Measurements from ENCODE around the gene CNPY1.
"Not testable (repeated sequence)": the region's sequence is repeated elsewhere in the genome, so short reads cannot be mapped to it uniquely, and the experiment has no call there.

CNPY1 gene

GRCh38 chr7:155578016-155578415 is 31.7 kb upstream of the CNPY1 start:
- DNase-seq, result no peak

DNA sequence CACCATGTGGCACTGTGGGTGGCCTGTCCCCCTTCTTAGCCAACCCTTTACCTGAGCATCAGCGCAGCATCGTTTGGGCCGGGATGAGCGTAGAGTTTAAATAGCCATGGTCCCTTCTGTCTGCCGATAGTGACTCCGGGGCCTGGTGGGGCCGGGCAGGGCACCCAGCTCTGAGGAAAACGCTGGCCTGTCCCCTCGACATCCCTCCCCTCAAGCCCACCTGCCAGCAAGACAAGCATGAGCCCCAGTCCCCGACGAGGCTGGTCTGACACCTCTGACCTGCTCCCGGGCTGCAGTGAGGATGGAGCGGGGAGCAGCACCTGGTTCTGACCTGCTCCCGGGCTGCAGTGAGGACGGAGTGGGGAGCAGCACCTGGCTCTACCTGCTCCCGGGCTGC is 31.1 kb upstream of the CNPY1 start:
- DNase-seq, result no peak

DNA sequence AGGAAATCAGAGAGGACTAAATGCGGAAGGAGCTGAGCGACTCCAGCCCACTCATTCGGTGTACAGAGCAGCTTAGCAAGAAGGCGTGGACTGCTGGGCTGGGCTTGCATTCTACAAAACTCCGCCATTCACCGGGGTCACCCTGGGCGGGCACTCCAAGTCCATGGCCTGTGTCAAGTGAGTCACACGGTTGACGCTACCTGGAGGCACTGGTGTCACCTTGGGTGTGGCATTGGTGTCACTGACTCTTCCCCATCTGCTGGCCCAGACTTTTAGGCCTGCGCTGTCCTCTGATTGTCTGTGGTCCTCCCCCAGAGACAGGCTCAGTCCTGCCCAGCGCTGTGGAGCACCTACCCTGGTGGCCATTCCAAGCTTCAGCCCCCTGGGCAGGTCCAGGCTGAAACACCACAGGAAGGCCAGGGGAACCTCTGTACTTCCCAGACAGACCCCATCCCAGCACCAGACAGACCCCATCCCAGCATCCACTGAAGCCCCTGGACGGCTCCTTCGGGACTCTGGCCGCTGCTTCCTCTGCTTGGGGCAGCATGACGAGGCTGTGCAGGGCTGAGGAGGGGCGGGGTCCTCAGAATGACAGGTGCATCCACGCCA is 30.6 kb upstream of the CNPY1 start:
- no peak for DNase-seq

- DNase-seq, result no peak
Measured at GRCh38 chr7:155576416-155576815, 30.1 kb upstream of the CNPY1 start.

DNA sequence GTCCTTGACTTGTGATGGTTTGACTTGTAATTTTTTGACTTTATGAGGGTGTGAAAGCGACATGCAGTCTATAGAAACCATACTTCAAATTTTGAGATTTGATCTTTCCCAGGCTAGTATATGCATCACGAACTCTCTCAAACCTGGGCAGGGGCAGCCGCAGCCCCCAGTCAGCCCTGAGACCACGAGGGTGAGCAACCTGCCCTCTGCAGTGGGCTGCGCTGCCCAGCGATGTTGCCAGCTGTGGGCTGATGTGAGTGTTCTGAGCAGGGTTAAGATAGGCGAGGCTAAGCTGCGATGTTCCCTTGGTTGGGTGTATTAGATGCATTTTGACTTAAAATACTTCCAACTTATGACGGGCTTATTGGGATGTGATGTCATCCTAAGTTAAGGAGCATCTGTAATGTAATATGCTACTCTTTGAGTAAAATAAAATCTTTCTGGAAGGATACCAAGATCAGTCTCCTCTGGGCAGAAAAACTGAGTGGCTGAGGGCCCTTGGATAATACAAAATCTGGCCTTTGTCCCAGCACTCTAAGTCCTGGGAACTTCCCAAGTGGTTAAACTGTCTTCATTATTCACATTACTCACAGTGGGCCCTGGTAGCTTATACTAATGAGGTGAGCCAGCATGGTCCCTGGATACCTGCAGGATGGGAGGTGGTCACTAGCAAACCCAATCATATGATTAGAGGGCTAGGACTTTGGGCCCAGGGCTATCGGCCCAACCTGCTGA is 28.4 kb upstream of the CNPY1 start:
- DNase-seq, result no peak

- DNase-seq, result no peak
Measured at GRCh38 chr7:155571581-155572345, 25.4 kb upstream of the CNPY1 start.

GRCh38 chr7:155570991-155571390 is 24.6 kb upstream of the CNPY1 start:
- DNase-seq, result no peak

DNA sequence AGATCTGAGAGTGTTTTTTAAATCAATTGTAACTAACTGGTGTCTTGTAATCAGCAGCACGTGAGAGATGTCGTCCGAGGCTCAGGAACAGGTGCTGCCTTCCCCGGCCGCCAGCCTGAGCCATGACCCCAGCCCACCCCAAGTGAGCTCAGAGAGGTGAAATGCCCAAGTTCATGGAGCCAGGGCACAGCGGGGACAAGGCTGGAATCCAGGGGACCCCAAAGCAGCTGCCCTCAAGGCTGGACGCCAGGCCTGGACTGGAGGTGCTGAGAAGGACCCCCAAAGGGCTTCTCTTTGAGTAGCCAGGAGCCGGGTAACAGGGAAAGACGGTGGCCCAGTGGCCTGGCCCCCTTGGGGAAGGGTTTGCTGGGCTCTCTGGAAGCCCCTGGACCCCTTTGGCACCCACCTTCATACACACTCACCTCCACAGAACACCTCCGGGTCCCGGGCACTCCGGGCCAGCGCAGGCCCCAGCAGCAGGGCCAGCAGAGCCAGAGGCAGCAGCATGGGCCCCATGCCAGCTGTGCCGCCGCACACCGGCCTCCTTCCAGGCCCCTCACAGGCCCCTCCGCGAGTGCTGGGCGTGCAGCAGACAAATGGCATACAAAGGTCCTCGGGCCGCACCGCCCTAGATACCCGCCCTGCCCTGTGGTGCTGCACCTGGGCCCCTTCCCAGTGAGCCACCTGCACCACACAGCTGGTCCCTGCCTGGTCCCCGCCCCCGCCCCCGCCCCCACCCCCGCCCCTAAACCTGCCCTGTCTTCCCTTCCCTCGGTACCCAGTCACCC is 24.0 kb upstream of the CNPY1 start:
- DNase-seq, result no peak

- no peak for DNase-seq
Measured at GRCh38 chr7:155569681-155570080, 23.3 kb upstream of the CNPY1 start.

DNA sequence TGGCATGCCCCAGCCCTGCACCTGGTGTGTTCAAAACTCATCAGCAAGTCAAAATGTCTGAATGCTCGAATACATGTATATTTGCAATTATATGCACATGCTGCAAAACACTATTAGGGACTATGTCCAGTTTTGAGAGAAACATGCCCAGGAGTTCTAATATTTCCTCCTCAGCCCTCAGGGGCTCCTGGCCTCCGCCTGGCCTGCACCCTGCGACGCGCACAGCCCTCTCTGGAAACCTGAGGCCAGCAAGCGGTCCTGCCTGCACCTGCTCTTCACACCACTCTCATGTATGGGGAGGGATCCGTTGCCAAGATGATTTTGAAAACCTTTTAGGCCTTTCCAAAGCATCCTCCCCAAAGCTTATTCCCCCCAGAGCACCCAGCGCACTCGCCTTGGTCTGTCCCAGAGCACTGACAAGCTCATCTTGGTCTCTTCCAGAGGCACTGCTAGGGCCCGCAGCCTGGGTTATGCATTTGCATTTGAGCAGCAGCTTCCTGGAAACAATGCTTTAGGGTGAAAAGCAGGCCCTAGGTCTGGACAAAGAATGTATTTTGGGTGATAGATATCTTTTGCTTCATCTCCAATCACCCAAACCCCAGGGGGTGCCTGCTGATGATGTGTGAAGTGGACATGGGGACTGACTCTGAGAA is 22.6 kb upstream of the CNPY1 start:
- no peak for DNase-seq

- no peak for DNase-seq
Measured at GRCh38 chr7:155568333-155568660, 21.9 kb upstream of the CNPY1 start.

DNA sequence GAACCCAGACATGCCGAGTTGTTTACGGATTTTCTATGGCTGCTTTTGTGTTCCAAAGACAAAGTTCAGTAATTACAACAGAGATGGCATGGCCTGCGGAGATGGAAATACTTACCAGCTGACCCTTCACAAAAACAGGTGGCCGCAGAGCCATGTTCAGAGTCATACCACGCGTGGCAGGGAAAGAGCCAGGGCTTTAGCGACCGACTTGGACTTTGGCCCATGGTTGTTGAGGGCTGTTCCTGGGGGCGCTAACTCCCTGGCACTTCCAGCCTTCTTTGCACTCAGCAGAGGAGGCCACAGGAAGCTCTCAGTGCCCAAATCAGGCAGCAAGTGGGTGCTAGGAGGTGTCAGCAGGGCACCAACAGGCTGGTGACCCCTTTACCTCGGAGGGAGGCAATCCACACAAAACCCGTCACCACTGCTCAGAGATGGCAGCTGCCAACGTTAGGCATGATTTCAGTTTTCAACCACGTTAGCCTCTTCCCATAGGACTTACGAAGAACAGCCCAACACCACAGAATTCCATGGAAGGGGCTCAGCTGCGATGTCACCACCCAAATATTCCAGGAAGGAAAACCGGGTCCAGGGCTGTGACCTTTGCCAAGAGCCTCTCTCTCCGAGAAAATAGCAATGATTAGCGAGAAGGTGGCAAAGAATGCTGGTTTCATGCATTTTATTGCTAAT is 21.4 kb upstream of the CNPY1 start:
- DNase-seq, result no peak

DNA sequence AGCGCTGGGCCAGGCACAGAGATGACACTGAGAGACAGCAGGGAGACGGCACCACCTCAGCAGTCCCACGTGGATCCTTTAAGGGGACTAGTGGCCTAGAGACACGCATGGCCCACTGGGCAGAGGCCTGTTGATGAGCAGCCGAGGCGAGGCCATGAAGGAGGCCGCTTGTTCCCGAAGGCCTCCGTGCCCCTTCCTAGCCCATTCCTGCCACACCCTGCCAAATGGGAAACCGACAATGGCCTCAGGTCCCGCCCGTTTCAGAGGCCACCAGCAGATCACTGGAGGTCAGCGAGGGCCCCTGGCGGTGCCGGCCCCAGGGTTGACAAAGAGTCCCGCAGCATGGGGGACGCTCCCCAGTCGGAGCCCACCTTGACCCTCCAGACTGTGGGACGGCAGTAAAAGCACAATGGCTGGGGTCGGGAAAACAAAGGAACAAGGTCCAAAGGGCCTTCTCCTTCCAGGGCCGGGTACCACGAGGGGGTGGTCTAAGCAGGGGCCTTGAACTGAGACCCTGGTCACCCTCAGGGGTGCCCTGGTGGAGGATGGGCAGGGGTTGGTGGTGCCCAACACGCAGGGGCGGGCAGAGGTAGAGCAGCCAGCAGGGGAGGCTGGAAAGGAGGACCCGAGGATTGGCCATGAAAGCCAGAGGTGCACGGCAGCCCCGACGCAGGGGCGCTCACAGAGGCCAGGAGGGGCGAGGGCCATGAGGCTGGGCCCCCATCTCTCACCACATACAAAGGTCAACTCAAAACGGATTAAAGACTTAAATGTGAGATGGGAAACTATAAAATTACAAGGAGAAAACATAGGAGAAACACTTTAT is 19.9 kb upstream of the CNPY1 start:
- DNase-seq, result no peak

DNA sequence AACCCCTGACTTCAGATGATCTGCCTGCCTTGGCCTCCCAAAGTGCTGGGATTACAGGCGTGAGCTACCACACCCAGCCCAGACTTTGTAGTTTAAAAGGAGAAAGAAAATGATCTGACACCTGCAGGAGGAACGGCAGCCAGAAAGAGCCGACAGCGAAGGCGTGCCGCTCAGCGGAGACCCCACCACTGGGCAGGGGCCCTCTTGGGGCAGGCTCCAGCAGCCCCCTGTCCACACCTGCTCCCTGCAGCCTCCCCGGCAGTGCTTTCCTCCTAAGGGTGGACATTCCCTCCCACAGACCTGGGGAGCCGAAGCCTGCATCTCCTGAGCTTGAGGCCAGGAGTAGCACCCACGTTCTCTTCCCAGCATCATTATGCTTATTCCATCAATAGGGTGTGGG is 19.2 kb upstream of the CNPY1 start:
- DNase-seq, result no peak

DNA sequence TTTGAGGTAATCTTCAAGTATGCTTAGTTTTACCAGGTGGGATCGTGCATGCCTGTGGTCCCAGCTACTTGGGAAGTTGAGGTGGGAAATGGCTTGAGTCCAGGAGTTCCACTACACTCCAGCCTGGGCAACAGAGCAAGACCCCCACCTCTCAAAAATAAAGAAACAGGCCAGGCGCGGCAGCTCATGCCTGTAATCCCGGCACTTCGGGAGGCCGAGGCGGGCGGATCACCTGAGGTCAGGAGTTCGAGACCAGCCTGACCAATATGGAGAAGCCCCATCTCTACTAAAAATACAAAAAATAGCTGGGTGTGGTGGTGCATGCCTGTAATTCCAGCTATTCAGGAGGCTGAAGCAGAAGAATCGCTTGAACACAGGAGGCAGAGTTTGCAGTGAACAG is 16.6 kb upstream of the CNPY1 start:
- not testable (repeated sequence) for DNase-seq

- no peak for DNase-seq
Measured at GRCh38 chr7:155562106-155562505, 15.7 kb upstream of the CNPY1 start.

DNA sequence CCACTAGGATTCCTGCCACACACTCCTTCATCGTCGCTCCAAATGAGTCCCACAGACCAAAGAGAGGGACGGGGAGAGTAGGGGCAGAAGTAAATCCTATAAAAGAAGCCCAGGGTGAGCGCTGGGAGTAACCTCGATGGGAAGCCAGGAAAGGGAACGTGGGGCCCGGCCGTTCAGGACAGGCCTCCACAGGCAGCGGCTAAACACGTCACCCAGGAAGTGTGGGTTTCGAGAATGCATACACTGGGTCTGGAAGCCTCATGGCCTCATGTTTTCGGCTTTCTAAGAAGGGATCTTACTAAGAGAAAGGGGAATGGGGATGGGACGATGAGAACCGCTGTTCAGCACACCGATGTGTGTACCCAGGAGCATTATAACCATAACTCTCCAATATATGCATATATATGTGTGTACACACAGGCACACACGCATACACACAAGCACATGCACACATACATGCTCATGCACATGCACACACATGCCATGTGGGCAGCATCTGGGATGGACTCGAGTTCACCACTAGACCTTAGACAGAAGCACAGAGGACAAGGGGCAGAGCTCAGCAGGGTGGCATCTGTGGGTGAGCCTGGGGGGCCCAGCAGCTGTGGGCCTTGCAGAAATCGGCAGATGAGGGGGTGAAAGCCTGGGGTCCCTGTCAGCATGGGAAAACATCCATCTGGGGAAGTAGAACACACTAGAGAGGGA is 14.8 kb upstream of the CNPY1 start:
- DNase-seq, result no peak

- no peak for DNase-seq
Measured at GRCh38 chr7:155560196-155560885, 14.0 kb upstream of the CNPY1 start.

DNA sequence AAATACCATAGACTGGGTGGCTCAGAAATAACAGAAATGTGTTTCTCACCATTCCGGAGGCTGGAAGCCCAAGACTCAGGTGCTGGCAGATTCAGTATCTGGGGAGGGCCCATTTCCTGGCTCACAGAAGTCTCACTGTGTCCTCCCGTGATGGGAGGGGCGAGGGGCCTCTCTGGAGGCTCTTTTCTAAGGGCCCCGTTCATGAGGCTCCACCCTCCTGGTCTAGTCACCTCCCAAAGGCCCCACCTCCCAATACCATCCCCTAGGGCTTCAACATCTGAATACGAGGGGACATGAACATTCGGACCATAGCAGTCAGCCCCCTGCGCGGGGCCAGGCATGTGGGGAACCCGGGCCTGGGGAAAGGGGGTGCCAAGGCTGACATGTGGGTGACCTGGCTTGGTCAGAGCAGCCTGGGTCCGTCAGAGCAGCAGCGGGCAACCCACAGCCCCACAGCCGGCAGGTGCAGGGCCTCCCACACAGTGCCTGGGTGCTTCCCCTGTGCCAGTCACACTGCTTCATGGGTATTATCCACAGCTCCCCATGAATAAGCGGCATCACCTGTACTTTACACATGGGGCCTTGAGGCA is 13.3 kb upstream of the CNPY1 start:
- no peak for DNase-seq

Data from fibroblast of skin of abdomen (primary cell).